BJ (cell line): ENCODE results near the gene SPIN4. TPM values are rescaled to one million over a fixed set of nuclear protein-coding genes. Genes with fewer than 3 reads are reported as not detected.

Experiments
- CTCF ChIA-PET: fragments of 350-600 bp; formaldehyde crosslinking; extraction: SDS; loops from one replicate; lab custom pipeline; 2021; ENCODE audit warnings: antibody characterized with exemption, inconsistent platforms; lab: Yijun Ruan, JAX
- POLR2A ChIA-PET: fragments of 300-600 bp; sonication (Branson Sonifier 250); formaldehyde crosslinking; extraction: SDS; loops from one replicate; lab custom pipeline; 2021; ENCODE audit warnings: antibody characterized with exemption; lab: Charles Lee
- DNase-seq: peaks from one replicate; pipeline ENCODE4 v3.0.0-alpha.2; 2011; ENCODE audit warnings: low read depth
- H3K27me3 ChIP-seq: 2 replicates; pipeline ENCODE4 v1.6.0; 2011; ENCODE audit warnings: low read length; ENCODE audit not compliant: control insufficient read depth, insufficient read depth
- H3K36me3 ChIP-seq: 2 replicates; pipeline ENCODE4 v1.5.1; 2011; ENCODE audit warnings: low read length; ENCODE audit not compliant: control insufficient read depth, insufficient read depth
- H3K4me3 ChIP-seq: 2 replicates; pipeline ENCODE4 v1.5.1; 2011; ENCODE audit warnings: low read depth, mild to moderate bottlenecking, control low read depth, low read length
- polyA plus RNA-seq: library from polyadenylated mRNA; depleted of rRNA; stranded (reverse); fragments of >200 nt; gene quantifications from 2 replicates; pipeline ENCODE4 v1.2.3, GENCODE V29; 2011
- TF ChIP-seq, protein P1 (sequence below): IDR thresholded peaks from 2 replicates; pipeline ENCODE4 v1.5.1; 2011; ENCODE audit warnings: low read depth, mild to moderate bottlenecking, control low read depth, inconsistent platforms, low read length, moderate library complexity; ENCODE audit not compliant: insufficient read depth

Gene SPIN4
- polyA plus RNA-seq, 1 experiment, result 2.5 TPM

DNA sequence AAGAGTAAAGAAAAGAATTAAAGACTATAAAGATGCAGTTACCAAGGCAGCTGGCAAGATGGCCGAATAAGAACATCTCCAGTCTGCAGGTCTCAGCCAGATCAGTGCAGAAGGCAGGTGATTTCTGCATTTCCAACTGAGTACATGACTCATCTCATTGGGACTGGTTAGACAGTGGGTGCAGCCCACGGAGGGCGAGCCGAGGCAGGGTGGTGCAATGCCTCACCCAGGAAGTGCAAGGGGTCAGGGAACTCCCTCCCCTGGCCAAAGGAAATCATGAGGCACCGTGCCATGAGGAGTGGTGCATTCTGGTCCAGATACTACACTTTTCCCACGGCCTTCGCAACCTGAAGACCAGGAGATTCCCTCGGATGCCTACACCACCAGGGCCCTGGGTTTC, 20.5 kb downstream of the SPIN4 start:
- ChIA-PET POLR2A (no interaction called here), CTCF (no interaction called here)
- TF ChIP-seq, protein P1, sequence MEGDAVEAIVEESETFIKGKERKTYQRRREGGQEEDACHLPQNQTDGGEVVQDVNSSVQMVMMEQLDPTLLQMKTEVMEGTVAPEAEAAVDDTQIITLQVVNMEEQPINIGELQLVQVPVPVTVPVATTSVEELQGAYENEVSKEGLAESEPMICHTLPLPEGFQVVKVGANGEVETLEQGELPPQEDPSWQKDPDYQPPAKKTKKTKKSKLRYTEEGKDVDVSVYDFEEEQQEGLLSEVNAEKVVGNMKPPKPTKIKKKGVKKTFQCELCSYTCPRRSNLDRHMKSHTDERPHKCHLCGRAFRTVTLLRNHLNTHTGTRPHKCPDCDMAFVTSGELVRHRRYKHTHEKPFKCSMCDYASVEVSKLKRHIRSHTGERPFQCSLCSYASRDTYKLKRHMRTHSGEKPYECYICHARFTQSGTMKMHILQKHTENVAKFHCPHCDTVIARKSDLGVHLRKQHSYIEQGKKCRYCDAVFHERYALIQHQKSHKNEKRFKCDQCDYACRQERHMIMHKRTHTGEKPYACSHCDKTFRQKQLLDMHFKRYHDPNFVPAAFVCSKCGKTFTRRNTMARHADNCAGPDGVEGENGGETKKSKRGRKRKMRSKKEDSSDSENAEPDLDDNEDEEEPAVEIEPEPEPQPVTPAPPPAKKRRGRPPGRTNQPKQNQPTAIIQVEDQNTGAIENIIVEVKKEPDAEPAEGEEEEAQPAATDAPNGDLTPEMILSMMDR, result no peak
- no peak for DNase-seq
- H3K36me3 ChIP-seq, result no peaks in the 10 kb centered on the region
- no peaks in the 10 kb centered on the region for H3K27me3 ChIP-seq
- no peak overlapping the region for H3K4me3 ChIP-seq

DNA sequence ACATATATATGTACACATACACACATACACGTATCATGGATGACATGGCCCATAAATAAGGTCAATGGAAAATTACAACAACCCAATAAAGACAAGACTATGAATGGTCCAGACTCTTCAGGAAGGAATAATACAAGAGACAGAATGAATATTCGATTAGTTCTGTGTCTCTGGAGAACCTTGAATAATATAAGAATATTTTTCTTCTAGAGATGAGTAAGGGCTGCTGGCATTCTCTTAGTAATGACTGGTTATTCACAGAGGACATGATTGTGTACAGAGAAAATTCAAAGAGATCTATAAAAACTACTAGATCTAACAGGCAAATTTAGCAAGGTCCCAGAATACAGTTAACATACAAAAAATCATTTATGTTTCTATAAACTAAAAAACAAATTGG, 23.3 kb downstream of the SPIN4 start:
- POLR2A ChIA-PET, result no interaction called here
- H3K4me3 ChIP-seq, result no peak overlapping the region
- H3K36me3 ChIP-seq, result no peaks in the 10 kb centered on the region
- TF ChIP-seq, protein P1, result no peak
- no peak for DNase-seq
- H3K27me3 ChIP-seq, result no peaks in the 10 kb centered on the region
- CTCF ChIA-PET, result no interaction called here

DNA sequence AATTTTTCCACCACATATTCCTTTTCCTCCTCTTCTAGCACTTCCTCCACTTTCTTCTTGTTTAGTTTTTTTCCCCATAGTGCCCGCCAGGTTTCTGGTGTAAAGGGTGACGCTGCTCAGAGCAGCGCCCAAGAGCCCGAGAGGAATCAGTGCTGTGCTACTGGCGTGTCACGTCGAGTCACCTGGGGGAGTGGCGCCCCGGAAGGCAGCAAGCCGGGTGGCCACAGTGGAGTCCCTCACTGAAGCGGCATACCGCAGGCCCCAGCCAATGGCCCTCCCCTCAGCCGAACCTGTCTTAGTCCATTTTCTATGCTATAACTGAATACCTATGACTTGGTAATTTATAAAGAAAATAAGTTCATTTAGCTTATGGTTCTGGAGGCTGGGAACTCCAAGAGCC, 51.5 kb downstream of the SPIN4 start:
- Histone ChIP-seq H3K4me3 (no peak overlapping the region), H3K36me3 (no peaks in the 10 kb centered on the region), H3K27me3 (no peaks in the 10 kb centered on the region)
- TF ChIP-seq, protein P1, result no peak
- POLR2A ChIA-PET, result no interaction called here
- DNase-seq, result no peak
- CTCF ChIA-PET, result no interaction called here
